H9 (cell line): ENCODE results near the gene RNLS. TPM values are rescaled to one million over a fixed set of nuclear protein-coding genes. Genes with fewer than 3 reads are reported as not detected.

ENCODE experiments used
- DNase-seq: peaks from one replicate; pipeline ENCODE4 v3.0.0-alpha.2; 2017
- H2AFZ ChIP-seq: one replicate; pipeline ENCODE4 v1.6.1; 2013; ENCODE audit warnings: mild to moderate bottlenecking, low read length, control low read depth, moderate library complexity
- H2AK5ac ChIP-seq: 2 replicates; pipeline ENCODE4 v1.6.1; 2013; ENCODE audit warnings: low read length, control low read depth, mixed read lengths; ENCODE audit not compliant: insufficient read length
- H2BK120ac ChIP-seq: one replicate; pipeline ENCODE4 v1.6.1; 2013; ENCODE audit warnings: low read depth, mild to moderate bottlenecking, low read length, control low read depth, inconsistent platforms; ENCODE audit not compliant: poor library complexity, severe bottlenecking
- H2BK12ac ChIP-seq: 2 replicates; pipeline ENCODE4 v1.6.1; 2013; ENCODE audit warnings: low read length, control low read depth, mixed read lengths, low read depth; ENCODE audit not compliant: insufficient read length
- H2BK15ac ChIP-seq: 2 replicates; pipeline ENCODE4 v1.6.1; 2013; ENCODE audit warnings: low read depth, low read length, control low read depth
- H2BK20ac ChIP-seq: one replicate; pipeline ENCODE4 v1.6.1; 2013; ENCODE audit warnings: low read depth, mild to moderate bottlenecking, low read length, control low read depth, inconsistent platforms; ENCODE audit not compliant: poor library complexity, severe bottlenecking
- H2BK5ac ChIP-seq: 2 replicates; pipeline ENCODE4 v1.6.1; 2013; ENCODE audit warnings: low read length, control low read depth, mixed read lengths; ENCODE audit not compliant: insufficient read length
- H3K14ac ChIP-seq: 2 replicates; pipeline ENCODE4 v1.6.1; 2013; ENCODE audit warnings: low read length, control low read depth; ENCODE audit not compliant: insufficient read depth
- H3K18ac ChIP-seq: 2 replicates; pipeline ENCODE4 v1.6.1; 2013; ENCODE audit warnings: low read depth, mild to moderate bottlenecking, mixed read lengths, low read length, control low read depth; ENCODE audit not compliant: insufficient read length
- H3K23ac ChIP-seq: 2 replicates; pipeline ENCODE4 v1.6.1; 2013; ENCODE audit warnings: low read length, control low read depth, mixed read lengths, low read depth; ENCODE audit not compliant: insufficient read length
- H3K23me2 ChIP-seq: 2 replicates; pipeline ENCODE4 v1.6.1; 2013; ENCODE audit warnings: low read depth, mild to moderate bottlenecking, mixed read lengths, low read length, control low read depth; ENCODE audit not compliant: insufficient read length, poor library complexity, severe bottlenecking
- H3K27ac ChIP-seq: 2 replicates; pipeline ENCODE4 v1.5.1; 2013; ENCODE audit warnings: low read length, control low read depth, mixed read lengths, low read depth; ENCODE audit not compliant: insufficient read length
- H3K27me3 ChIP-seq: 2 replicates; pipeline ENCODE4 v1.6.1; 2013; ENCODE audit warnings: low read length, control low read depth, inconsistent platforms; ENCODE audit not compliant: insufficient read depth
- H3K4ac ChIP-seq: 2 replicates; pipeline ENCODE4 v1.6.1; 2013; ENCODE audit warnings: low read depth, mild to moderate bottlenecking, control low read depth, inconsistent platforms, low read length, moderate library complexity
- H3K4me1 ChIP-seq: 2 replicates; pipeline ENCODE4 v1.6.1; 2013; ENCODE audit warnings: low read length, control low read depth, inconsistent platforms; ENCODE audit not compliant: insufficient read depth
- H3K4me2 ChIP-seq: 2 replicates; pipeline ENCODE4 v1.6.1; 2013; ENCODE audit warnings: low read length, control low read depth, mixed read lengths; ENCODE audit not compliant: insufficient read length, insufficient read depth
- H3K56ac ChIP-seq: 2 replicates; pipeline ENCODE4 v1.6.1; 2013; ENCODE audit warnings: low read depth, mild to moderate bottlenecking, mixed read lengths, low read length, control low read depth; ENCODE audit not compliant: insufficient read length
- H3K79me1 ChIP-seq: 2 replicates; pipeline ENCODE4 v1.6.1; 2013; ENCODE audit warnings: low read depth, mild to moderate bottlenecking, moderate library complexity, low read length, control low read depth, inconsistent platforms; ENCODE audit not compliant: insufficient read depth, poor library complexity, severe bottlenecking
- H3K79me2 ChIP-seq: 2 replicates; pipeline ENCODE4 v1.6.1; 2013; ENCODE audit warnings: low read length, control low read depth, inconsistent platforms; ENCODE audit not compliant: insufficient read depth
- H3K9ac ChIP-seq: 2 replicates; pipeline ENCODE4 v1.6.1; 2013; ENCODE audit warnings: low read length, control low read depth, mixed read lengths; ENCODE audit not compliant: insufficient read length; ENCODE audit errors: extremely low read depth
- H3K9me3 ChIP-seq: one replicate; pipeline ENCODE4 v1.6.1; 2013; ENCODE audit warnings: low read depth, low read length, inconsistent platforms; ENCODE audit not compliant: control insufficient read depth
- H3T11ph ChIP-seq: one replicate; pipeline ENCODE4 v1.6.1; 2013; ENCODE audit warnings: mild to moderate bottlenecking, low read length, control low read depth, inconsistent platforms
- H4K20me1 ChIP-seq: one replicate; pipeline ENCODE4 v1.6.1; 2013; ENCODE audit not compliant: control insufficient read depth, insufficient read length, insufficient read depth
- H4K5ac ChIP-seq: 2 replicates; pipeline ENCODE4 v1.6.1; 2013; ENCODE audit warnings: low read depth, mild to moderate bottlenecking, mixed read lengths, low read length, control low read depth; ENCODE audit not compliant: insufficient read length
- H4K8ac ChIP-seq: replicated peaks from 2 replicates; pipeline ENCODE4 v1.6.1; 2013; ENCODE audit warnings: low read length, control low read depth, mixed read lengths, low read depth; ENCODE audit not compliant: insufficient read length
- H4K91ac ChIP-seq: 2 replicates; pipeline ENCODE4 v1.6.1; 2013; ENCODE audit warnings: low read depth, mild to moderate bottlenecking, moderate library complexity, mixed read lengths, low read length, control low read depth; ENCODE audit not compliant: insufficient read length
- H3K27ac Mint-ChIP-seq, 3 experiments: 2 replicates in 2 of 3; 3 replicates in 1 of 3; pipeline ENCODE4 v1.8.0; 2020 to 2021; ENCODE audit warnings: mixed read lengths in 3 of 3, mild to moderate bottlenecking in 1 of 3, moderate library complexity in 1 of 3
- H3K27me3 Mint-ChIP-seq: 2 replicates; pipeline ENCODE4 v1.8.0; 2021; ENCODE audit warnings: low read depth, mild to moderate bottlenecking, moderate library complexity, mixed read lengths
- H3K36me3 Mint-ChIP-seq, 3 experiments: 2 replicates in 2 of 3; 3 replicates in 1 of 3; pipeline ENCODE4 v1.8.0; 2020 to 2021; ENCODE audit warnings: low read depth in 3 of 3, mixed read lengths in 3 of 3; ENCODE audit not compliant: insufficient read depth in 1 of 3
- H3K4me1 Mint-ChIP-seq, 2 experiments: 2 replicates each; pipeline ENCODE4 v1.8.0; 2020; ENCODE audit warnings: mixed read lengths in 2 of 2
- H3K4me3 Mint-ChIP-seq, 2 experiments: 2 replicates in 1 of 2; 3 replicates in 1 of 2; pipeline ENCODE4 v1.8.0; 2020 to 2021; ENCODE audit warnings: mild to moderate bottlenecking in 2 of 2, mixed read lengths in 2 of 2, moderate library complexity in 1 of 2
- H3K9me3 Mint-ChIP-seq, 2 experiments: 2 replicates in 1 of 2; 3 replicates in 1 of 2; pipeline ENCODE4 v1.8.0; 2020; ENCODE audit warnings: mild to moderate bottlenecking in 2 of 2, mixed read lengths in 2 of 2, moderate library complexity in 1 of 2
- WGBS: extraction: QIAGEN DNeasy Blood & Tissue Kit; methylation state at CpG from one replicate; pipeline ENCODE4 v1.1.7; 2013; ENCODE audit warnings: missing lambda C conversion rate, low lambda C conversion rate, mixed read lengths; ENCODE audit not compliant: insufficient read length; ENCODE audit errors: extremely low coverage; 5-methylcytosine and 5-hydroxymethylcytosine counted together
- total RNA-seq: library from RNA; stranded (reverse); gene quantifications from 2 replicates; pipeline ENCODE4 v1.2.1, GENCODE V29; 2021
- TF ChIP-seq, protein P1 (sequence below): fragments of 200-600 bp; sonication (generic); conservative IDR thresholded peaks from 3 replicates; pipeline ENCODE4 v1.8.0; 2021; ENCODE audit warnings: antibody characterized with exemption, mild to moderate bottlenecking

RNLS gene
- total RNA-seq, 1 experiment from 2014 or later = 7.5 TPM

DNA sequence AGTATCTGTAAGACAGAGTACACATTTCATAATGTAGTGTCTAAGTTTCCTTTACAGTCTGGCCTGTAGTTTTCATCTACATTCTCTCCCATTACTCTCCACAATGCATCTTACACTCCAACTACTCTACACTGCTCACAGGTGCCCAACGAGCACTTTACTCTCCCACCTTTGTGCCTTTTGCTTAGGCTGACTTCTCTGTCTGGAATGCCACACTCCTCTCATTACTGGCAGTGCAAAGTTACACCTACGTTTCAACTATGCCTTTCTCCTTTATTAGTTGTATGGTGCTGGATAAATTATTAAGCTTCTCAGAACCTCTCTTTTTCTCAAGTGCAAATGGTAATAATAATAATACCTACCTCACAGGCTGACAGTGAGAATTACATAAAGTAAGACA is 70.5 kb downstream of the RNLS start:
- no peak for DNase-seq
- Histone ChIP-seq H3K79me2 (no peaks in the 10 kb centered on the region), H2BK15ac (no peak overlapping the region), H2BK20ac (no peak overlapping the region), H2AFZ (no peak overlapping the region), H3K79me1 (no peaks in the 10 kb centered on the region), H2AK5ac (no peak overlapping the region), H3K14ac (no peak overlapping the region), H3K4me1 (no peaks in the 10 kb centered on the region), H4K91ac (no peak overlapping the region), H2BK5ac (no peak overlapping the region), H4K20me1 (no peaks in the 10 kb centered on the region), H3K4ac (no peak overlapping the region), H3K23me2 (no peaks in the 10 kb centered on the region), H3K27me3 (no peaks in the 10 kb centered on the region), H3K18ac (no peak overlapping the region), H3K27ac (no peak overlapping the region), H3K4me2 (no peak overlapping the region), H4K8ac (no peak overlapping the region), H3K23ac (no peak overlapping the region), H2BK12ac (no peak overlapping the region), H4K5ac (no peak overlapping the region), H3T11ph (no peak overlapping the region), H3K9ac (no peak overlapping the region), H2BK120ac (no peak overlapping the region), H3K9me3 (no peaks in the 10 kb centered on the region), H3K56ac (no peak overlapping the region)
- H3K27ac Mint-ChIP-seq = no peak overlapping the region
- TF ChIP-seq, protein P1, sequence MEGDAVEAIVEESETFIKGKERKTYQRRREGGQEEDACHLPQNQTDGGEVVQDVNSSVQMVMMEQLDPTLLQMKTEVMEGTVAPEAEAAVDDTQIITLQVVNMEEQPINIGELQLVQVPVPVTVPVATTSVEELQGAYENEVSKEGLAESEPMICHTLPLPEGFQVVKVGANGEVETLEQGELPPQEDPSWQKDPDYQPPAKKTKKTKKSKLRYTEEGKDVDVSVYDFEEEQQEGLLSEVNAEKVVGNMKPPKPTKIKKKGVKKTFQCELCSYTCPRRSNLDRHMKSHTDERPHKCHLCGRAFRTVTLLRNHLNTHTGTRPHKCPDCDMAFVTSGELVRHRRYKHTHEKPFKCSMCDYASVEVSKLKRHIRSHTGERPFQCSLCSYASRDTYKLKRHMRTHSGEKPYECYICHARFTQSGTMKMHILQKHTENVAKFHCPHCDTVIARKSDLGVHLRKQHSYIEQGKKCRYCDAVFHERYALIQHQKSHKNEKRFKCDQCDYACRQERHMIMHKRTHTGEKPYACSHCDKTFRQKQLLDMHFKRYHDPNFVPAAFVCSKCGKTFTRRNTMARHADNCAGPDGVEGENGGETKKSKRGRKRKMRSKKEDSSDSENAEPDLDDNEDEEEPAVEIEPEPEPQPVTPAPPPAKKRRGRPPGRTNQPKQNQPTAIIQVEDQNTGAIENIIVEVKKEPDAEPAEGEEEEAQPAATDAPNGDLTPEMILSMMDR = no peak
- no peak overlapping the region for H3K4me3 Mint-ChIP-seq
- no peaks in the 10 kb centered on the region for H3K27me3 Mint-ChIP-seq
- WGBS = no CpG with 5 or more reads among the region's 2 CpGs
- no peaks in the 10 kb centered on the region for H3K36me3 Mint-ChIP-seq
- H3K9me3 Mint-ChIP-seq = no peaks in the 10 kb centered on the region
- peaks cover 0 to 5% of the 10 kb centered on the region in 2 experiments; a peak in 2 of 4 replicates for H3K4me1 Mint-ChIP-seq
